Naive B cell (primary cell): Measurements from ENCODE around the gene IGFALS. TPM values are rescaled to one million over a fixed set of nuclear protein-coding genes. Genes with fewer than 3 reads are reported as not detected.

Source experiments
- ATAC-seq, 2 donors: fragments of 150-1000 bp; cut with Tn5 transposase; 2 replicates each; pipeline ENCODE4 v1.10.0; 2021; ENCODE audit warnings: low read depth in 2 of 2, mild to moderate bottlenecking in 2 of 2, moderate library complexity in 2 of 2
- DNase-seq: peaks from one replicate; pipeline ENCODE4 v3.0.0; 2022
- H3K27ac Mint-ChIP-seq, 6 donors: one replicate each; pipeline ENCODE4 v1.8.0; 2020 to 2022; ENCODE audit warnings: mild to moderate bottlenecking in 6 of 6, mixed read lengths in 6 of 6, moderate library complexity in 5 of 6, inconsistent platforms in 2 of 6
- H3K27me3 Mint-ChIP-seq, 3 donors: one replicate each; pipeline ENCODE4 v1.8.0; 2021 to 2022; ENCODE audit warnings: mixed read lengths in 3 of 3, mild to moderate bottlenecking in 1 of 3
- H3K36me3 Mint-ChIP-seq, 2 donors: one replicate each; pipeline ENCODE4 v1.8.0; 2020 to 2022; ENCODE audit warnings: mixed read lengths in 2 of 2, inconsistent platforms in 1 of 2, mild to moderate bottlenecking in 1 of 2
- H3K4me1 Mint-ChIP-seq, 3 donors: one replicate each; pipeline ENCODE4 v1.8.0; 2020 to 2022; ENCODE audit warnings: mixed read lengths in 3 of 3, inconsistent platforms in 1 of 3, mild to moderate bottlenecking in 1 of 3, moderate library complexity in 1 of 3
- H3K4me3 Mint-ChIP-seq, 8 donors: one replicate each; pipeline ENCODE4 v1.8.0; 2020 to 2022; ENCODE audit warnings: mild to moderate bottlenecking in 8 of 8, mixed read lengths in 8 of 8, moderate library complexity in 8 of 8, inconsistent platforms in 2 of 8
- H3K9me3 Mint-ChIP-seq, 7 donors: one replicate each; pipeline ENCODE4 v1.8.0; 2020 to 2022; ENCODE audit warnings: mixed read lengths in 7 of 7, mild to moderate bottlenecking in 5 of 7, inconsistent platforms in 2 of 7, moderate library complexity in 1 of 7
- polyA plus RNA-seq, 6 donors: library from polyadenylated mRNA; unstranded; fragments of 300-500 nt; fragmentation: Illumina TruSeq; gene quantifications; one replicate each; pipeline ENCODE4 v1.2.3, GENCODE V29; 2021; ENCODE audit warnings: low read depth in 6 of 6

Gene IGFALS
- polyA plus RNA-seq, 6 donors from 2014 or later, result 0.13 TPM; not detected in 5

DNA sequence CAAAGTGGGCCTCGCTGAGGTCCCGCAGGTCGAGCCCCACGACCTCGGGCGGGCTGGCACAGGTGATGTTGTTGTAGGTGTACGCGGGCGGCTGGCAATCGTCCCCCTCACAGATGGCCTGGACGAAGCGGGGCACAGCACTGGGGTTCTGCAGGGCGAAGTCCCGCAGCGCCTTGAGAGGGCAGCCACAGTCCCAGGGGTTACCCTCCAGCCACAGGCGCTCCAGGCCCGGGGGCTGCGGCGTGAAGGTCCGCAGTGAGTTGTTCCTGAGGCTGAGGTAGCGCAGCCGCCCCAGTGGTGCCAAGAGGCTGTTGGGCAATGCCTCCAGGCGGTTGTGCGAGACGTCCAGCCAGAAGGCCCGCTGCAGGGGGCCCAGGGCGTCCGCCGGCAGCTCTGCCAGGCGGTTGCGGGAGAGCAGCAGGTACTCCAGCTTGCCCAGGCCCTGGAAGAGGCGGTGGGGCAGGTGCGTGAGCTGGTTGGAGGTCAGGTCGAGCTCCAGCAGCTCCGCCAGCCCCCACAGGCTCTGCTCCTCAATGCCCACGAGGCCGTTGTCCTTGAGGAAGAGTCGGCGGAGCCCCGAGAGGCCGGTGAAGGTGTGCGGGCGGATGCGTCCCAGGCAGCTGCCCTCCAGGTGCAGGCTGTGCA lies 2.8 kb downstream of the IGFALS start:
- Mint-ChIP-seq H3K4me1 (peaks cover 3 to 6% (median 5%) of the 10 kb centered on the region in 3 donors), H3K36me3 (peaks cover 0 to 7% of the 10 kb centered on the region in 2 donors), H3K27me3 (no peaks in the 10 kb centered on the region), H3K27ac (no peak overlapping the region), H3K9me3 (no peaks in the 10 kb centered on the region), H3K4me3 (no peak overlapping the region)
- DNase-seq (no peak), ATAC-seq (no peak)

DNA sequence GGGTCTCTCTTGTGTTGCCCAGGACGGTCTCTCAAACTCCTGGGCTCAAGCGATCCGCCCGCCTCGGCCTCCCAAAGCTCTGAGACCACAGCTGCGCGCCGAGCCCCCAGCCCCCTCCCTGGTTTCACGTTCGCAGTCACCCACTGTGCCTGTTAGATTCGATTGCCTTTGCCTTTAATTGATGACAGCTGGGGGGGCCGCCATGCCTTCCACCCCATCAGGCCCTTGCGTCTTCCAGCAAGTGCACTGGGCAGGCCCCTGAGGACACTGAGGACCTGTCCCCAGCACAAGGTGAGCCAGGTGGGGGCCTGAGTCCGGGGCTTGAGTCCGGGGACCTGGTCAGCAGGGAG lies 3.3 kb downstream of the IGFALS start:
- H3K36me3 Mint-ChIP-seq, result peaks cover 0 to 7% of the 10 kb centered on the region in 2 donors
- DNase-seq, result no peak
- H3K27ac Mint-ChIP-seq, result no peak overlapping the region
- H3K9me3 Mint-ChIP-seq, result no peaks in the 10 kb centered on the region
- no peak overlapping the region for H3K4me3 Mint-ChIP-seq
- peaks cover 5 to 11% (median 6%) of the 10 kb centered on the region in 3 donors for H3K4me1 Mint-ChIP-seq
- H3K27me3 Mint-ChIP-seq, result no peaks in the 10 kb centered on the region
- no peak for ATAC-seq

DNA sequence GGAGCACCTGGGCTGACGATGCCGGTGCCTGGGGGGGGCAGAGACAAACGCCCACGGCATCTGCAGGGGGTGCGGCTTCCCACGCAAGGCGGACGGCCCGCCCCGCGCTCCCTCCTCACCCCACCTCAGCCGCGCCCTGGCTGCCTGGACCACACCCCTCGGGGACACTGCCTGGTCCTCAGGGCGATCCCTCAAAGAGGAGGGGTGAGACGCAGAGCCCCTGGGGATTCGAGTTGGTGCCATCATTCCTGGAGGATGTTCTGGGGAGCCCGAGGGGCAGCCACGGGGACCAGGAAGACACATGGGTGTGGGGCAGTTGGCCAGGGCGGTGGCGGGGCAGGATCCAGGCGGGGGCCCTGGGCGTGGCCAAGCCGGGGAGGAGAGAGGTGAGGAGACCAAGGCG lies 3.9 kb downstream of the IGFALS start:
- Mint-ChIP-seq H3K27ac (no peak overlapping the region), H3K4me1 (peaks cover 9 to 15% (median 11%) of the 10 kb centered on the region in 3 donors), H3K36me3 (peaks cover 0 to 7% of the 10 kb centered on the region in 2 donors), H3K9me3 (no peaks in the 10 kb centered on the region), H3K4me3 (no peak overlapping the region), H3K27me3 (no peaks in the 10 kb centered on the region)
- no peak for DNase-seq
- ATAC-seq, result no peak

DNA sequence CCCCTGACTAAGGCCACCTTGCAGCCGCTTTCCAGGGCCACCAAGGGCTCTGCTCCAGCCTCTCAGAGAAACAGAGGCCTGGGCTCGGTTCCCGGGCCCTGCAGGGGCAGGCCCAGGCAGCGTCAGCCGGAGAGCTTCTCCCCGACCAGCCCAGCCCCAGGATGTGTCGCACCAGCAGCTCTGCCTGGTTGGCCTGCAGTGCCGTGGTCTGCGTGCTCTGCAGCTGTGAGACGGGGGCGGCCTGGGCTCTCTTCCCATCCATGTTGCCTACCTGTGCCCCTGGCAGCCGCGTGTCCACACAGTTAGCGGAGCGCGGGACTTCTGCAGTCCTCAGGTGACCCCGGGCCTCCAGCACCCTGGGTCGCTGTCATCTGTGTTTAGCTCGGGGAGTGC lies 4.8 kb downstream of the IGFALS start:
- Mint-ChIP-seq H3K27me3 (no peaks in the 10 kb centered on the region), H3K36me3 (peaks cover 0 to 7% of the 10 kb centered on the region in 2 donors), H3K27ac (no peak overlapping the region), H3K4me3 (no peak overlapping the region), H3K4me1 (peaks cover 9 to 16% (median 15%) of the 10 kb centered on the region in 3 donors), H3K9me3 (no peaks in the 10 kb centered on the region)
- no peak for ATAC-seq
- DNase-seq, result no peak

DNA sequence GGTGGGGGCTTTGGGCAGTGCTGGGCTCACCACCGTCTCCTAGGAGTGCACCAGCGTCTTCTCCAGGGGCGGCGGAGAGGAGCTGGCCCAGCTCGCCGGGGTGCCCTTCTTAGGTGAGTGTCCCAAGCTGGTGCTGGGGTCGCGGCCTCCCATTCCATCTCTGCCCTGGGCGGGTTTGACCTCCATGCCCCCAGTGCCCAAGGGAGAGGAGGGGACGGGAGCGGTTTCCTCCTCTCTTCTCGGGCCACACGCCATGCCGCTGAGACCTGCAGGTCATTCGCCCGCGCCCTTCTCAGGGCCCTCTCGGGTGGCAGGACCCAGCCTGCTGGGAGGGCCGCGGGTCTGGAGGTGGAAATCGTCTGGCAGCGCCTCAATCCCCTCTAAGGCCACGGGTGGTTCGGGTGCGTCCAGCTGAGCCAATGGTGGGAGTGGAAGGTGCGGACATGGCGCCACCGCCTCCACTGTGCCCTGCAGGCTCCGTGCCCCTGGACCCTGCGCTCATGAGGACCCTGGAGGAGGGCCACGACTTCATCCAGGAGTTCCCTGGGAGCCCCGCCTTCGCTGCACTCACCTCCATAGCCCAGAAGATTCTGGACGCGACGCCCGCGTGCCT lies 5.3 kb downstream of the IGFALS start:
- Mint-ChIP-seq H3K27me3 (no peaks in the 10 kb centered on the region), H3K27ac (no peak overlapping the region), H3K4me3 (no peak overlapping the region), H3K4me1 (peaks cover 12 to 21% (median 15%) of the 10 kb centered on the region in 3 donors), H3K36me3 (peaks cover 0 to 7% of the 10 kb centered on the region in 2 donors), H3K9me3 (no peaks in the 10 kb centered on the region)
- DNase-seq (no peak), ATAC-seq (no peak)

DNA sequence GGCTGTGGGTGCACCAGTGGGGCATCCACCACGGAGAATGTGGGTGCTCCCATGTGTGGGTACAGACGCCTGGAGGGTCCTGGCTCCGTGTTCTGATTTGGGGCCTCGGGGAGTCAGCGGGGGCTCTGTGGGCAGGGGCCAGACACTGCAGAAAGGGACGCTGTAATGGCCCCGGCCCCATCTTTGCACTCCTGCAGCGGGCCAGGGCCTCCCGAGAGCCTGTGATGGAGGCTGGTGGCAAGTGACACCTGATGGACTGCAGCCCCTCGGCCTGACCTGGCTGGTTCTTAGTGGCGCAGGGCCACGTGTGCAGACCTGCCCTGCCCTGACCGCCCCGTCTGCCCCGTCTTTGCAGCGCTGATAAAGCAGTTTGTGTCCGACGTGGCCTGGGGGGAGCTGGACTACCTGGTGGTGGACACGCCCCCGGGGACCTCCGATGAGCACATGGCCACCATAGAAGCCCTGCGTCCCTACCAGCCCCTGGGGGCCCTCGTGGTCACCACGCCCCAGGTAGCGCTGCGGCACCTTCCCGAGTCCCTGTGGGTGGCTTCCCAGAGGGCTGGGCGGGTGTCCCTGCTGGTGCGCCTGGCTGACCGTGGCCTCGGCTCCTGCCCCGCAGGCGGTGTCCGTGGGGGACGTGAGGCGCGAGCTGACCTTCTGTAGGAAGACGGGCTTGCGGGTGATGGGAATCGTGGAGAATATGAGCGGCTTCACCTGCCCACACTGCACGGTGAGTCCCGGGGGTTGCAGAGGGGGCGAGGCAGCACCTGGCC lies 6.0 kb downstream of the IGFALS start:
- Mint-ChIP-seq H3K4me1 (peaks cover 13 to 25% (median 15%) of the 10 kb centered on the region in 3 donors), H3K27ac (no peak overlapping the region), H3K36me3 (peaks cover 0 to 7% of the 10 kb centered on the region in 2 donors), H3K27me3 (no peaks in the 10 kb centered on the region), H3K9me3 (no peaks in the 10 kb centered on the region), H3K4me3 (no peak overlapping the region)
- no peak for ATAC-seq
- no peak for DNase-seq

DNA sequence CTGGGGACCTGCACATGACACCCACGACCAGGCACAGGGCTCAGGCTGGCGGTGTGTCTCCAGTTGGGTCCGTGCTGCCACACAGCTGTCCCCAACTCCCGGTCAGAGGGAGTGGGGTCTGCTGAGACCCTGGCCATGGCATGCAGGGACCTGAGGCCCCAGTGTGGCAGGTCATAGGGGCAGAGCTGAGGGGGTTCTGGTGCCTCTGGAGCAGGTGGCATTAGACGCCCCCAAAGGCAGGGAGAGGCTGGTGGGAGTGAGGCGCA lies 6.5 kb downstream of the IGFALS start:
- Mint-ChIP-seq H3K36me3 (peaks cover 0 to 7% of the 10 kb centered on the region in 2 donors), H3K4me1 (peaks cover 13 to 27% (median 15%) of the 10 kb centered on the region in 3 donors), H3K9me3 (no peaks in the 10 kb centered on the region), H3K4me3 (peak overlapping the region in 1 of 8 donors; percentile 12), H3K27me3 (no peaks in the 10 kb centered on the region), H3K27ac (peak overlapping the region in 1 of 6 donors; percentile 42)
- ATAC-seq (no peak), DNase-seq (no peak)

DNA sequence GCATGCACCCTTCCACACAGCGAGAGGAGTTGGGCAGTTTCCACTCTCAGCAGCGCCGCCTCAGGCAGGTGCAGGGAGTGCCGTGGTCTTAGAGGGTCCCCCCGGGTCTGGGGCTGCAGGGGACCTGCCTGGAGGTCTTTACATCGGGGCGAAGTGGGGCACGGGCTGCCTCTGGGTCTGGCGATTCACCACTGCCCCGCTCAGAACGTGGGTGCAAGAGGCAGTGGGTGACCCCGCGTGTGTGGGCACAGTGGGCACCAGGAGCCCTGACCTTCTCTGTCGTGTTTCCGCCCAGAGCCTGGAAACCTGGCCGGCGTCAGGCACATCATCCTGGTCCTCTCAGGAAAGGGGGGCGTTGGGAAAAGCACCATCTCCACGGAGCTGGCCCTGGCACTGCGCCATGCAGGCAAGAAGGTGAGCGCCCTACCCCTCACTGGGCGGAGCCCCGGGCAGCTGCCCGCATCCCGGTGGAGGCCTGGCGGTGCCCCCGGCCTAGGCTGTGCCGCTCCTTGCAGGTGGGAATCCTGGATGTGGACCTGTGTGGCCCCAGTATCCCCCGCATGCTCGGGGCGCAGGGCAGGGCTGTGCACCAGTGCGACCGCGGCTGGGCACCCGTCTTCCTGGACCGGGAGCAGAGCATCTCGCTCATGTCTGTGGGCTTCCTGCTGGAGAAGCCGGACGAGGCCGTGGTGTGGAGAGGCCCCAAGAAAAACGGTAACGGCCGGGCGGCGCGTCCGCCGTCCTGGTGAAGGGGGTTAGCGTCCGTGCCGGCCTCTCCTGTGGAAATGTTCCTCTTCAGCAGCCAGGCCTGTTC lies 7.1 kb downstream of the IGFALS start:
- DNase-seq (no peak), ATAC-seq (no peak)
- no peaks in the 10 kb centered on the region for H3K27me3 Mint-ChIP-seq
- H3K4me1 Mint-ChIP-seq, result peaks cover 18 to 31% (median 20%) of the 10 kb centered on the region in 3 donors
- H3K4me3 Mint-ChIP-seq, result peak overlapping the region in 1 of 8 donors; percentile 8
- H3K36me3 Mint-ChIP-seq, result peaks cover 0 to 7% of the 10 kb centered on the region in 2 donors
- H3K9me3 Mint-ChIP-seq, result no peaks in the 10 kb centered on the region
- H3K27ac Mint-ChIP-seq, result no peak overlapping the region

DNA sequence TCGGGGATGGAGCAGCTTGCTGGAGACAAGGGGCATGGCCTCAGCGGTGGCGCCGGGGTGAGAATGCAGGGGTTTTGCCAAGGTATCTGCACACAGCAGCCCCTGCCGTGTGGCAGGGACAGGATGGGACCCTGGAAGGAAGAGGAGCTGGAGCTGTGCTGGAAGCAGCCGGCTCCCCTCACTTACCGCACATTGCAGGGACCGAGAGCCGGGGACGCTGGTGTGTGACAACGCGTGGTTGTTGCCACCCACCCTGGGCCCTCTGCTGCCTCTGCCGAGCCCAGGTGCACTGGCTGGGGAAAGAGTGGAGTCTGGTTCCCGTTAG lies 7.7 kb downstream of the IGFALS start:
- Mint-ChIP-seq H3K27ac (no peak overlapping the region), H3K4me3 (peak overlapping the region in 4 of 8 donors; percentile 8 to 59 (median 46)), H3K4me1 (peaks cover 22 to 37% (median 26%) of the 10 kb centered on the region in 3 donors), H3K36me3 (peaks cover 0 to 7% of the 10 kb centered on the region in 2 donors), H3K9me3 (no peaks in the 10 kb centered on the region), H3K27me3 (no peaks in the 10 kb centered on the region)
- ATAC-seq, result no peak
- no peak for DNase-seq

DNA sequence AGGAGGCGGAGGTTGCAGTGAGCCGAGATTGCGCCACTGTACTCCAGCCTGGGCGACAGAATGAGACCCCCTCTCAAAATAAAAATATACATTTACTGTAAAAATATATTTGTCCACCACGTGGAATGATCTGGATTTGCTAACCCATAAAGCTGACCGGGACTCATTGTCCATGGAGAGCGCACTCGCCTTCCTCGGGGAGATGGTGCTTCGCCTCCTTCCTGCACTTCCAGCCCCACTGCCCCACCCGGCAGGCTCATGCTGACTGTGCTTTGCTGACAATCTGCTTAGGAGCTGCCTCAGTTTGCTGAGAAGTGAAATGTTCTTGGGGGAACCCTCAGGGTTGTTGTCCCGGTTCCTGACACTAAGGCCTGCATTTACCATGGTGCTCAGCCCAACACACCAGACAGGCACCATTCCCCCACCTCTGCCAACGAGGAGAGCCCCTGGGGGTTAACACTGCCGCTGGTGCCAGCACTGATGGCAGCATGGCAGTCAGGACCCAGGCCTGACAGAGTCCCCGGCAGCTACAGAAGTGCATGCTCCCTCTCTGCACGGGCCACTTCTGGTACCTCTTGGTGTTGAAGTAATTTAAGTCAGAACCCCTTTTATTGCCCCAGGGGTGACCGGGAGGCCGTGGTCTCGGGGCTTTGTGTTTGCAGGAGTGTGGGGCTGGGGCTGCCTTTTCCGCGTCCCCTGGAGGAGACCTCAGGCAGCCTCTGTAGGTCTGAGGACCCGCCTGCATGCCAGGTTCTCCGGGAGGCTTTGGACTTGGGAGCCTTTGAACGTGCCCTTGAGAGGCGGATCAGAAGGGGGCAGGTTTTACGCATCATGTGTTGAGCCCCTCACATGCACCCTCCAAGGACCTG lies 8.3 kb downstream of the IGFALS start:
- Mint-ChIP-seq H3K27ac (peak overlapping the region in 2 of 6 donors; percentile 88 to 92), H3K9me3 (no peaks in the 10 kb centered on the region), H3K4me3 (peak overlapping the region; percentile 46 to 86 (median 72)), H3K4me1 (peaks cover 22 to 37% (median 26%) of the 10 kb centered on the region in 3 donors), H3K27me3 (no peaks in the 10 kb centered on the region), H3K36me3 (peaks cover 0 to 7% of the 10 kb centered on the region in 2 donors)
- ATAC-seq (no peak), DNase-seq (no peak)

DNA sequence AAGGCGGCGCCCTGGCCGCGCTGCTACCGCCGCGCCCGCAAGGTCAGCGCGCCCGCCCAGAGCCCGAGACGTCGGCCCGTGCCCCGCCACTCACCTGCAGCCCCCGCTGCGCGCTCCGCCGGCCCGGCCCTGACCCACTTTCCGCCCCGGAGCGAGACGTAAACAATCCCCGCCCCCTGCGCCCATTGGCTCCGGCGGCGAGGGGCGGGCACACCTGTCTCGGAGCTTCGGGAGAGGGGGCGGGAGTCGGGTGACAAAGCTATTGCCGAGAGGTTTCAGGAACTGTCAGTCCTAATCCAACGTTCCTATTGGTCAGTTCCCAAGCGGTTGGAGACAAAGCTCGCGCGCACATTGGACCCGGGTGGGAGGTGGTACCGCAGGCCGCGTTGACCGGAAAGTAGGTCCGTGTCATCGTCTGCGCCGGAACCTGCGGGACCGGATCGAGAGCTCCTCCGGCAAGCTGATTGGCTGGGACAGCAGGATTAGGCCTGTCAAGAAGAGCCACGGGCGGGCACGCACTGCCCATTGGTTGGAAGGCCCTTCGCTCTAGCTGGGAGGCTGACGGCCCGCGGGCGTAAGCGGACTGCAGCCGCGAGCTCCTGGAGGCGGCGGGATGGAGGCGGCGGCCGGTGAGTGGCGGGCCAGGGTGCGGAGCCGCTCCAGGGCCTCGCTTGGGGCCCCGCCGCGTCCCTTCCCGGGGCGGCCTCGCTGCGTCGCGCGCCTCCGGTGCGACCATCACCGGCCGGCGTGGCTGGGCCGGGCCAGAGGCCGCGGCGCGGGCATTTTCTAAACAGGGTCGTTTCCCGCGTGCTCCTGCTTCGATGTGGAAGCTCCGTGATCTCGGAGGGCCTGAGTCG lies 10.9 kb downstream of the IGFALS start, which contains the start of the genes NUBP2 and SPSB3:
Gene NUBP2, plus strand, starts transcription at position 553 of the 857 bp plus-strand sequence. Its CDS starts 61 bp downstream, at position 614.
Gene SPSB3, minus strand, starts transcription at position 164 of the 857 bp plus-strand sequence. CDS start 1,088 bp downstream, outside the sequence.
- Mint-ChIP-seq H3K27ac (peak within 1 kb of the TSS; percentile 47 to 92 (median 82)), H3K36me3 (no peaks in the 10 kb centered on the region), H3K9me3 (no peaks in the 10 kb centered on the region), H3K4me1 (peaks cover 21 to 36% (median 26%) of the 10 kb centered on the region in 3 donors), H3K4me3 (peak within 1 kb of the TSS; percentile 86 to 96 (median 94)), H3K27me3 (no peaks in the 10 kb centered on the region)
- ATAC-seq (peak; percentile 85 to 86), DNase-seq (peak; percentile 99)
